T-helper 1 cell treated with Interleukin-12 subunit alpha and Interleukin-12 subunit beta and Interleukin-4 antibody, amounts not matched to agents 30 ng/mL and 1 ng/mL, for 36 hours (primary cell): ENCODE measurements around the gene COX7A1. TPM values are rescaled to one million over a fixed set of nuclear protein-coding genes. Genes with fewer than 3 reads are reported as not detected.
"Not testable (repeated sequence)": the region's sequence is repeated elsewhere in the genome, so short reads cannot be mapped to it uniquely, and the experiment has no call there.

Experiments
- intact Hi-C: fragments of 100-400 bp; cut with micrococcal nuclease; formaldehyde crosslinking; loops from one replicate; pipeline ENCODE4 v1.15.1; 2024
- total RNA-seq: library from RNA; stranded (reverse); gene quantifications from 2 replicates; pipeline ENCODE4 v1.2.3, GENCODE V29; 2022

Gene COX7A1
- total RNA-seq, 1 donor from 2014 or later, result not detected

DNA sequence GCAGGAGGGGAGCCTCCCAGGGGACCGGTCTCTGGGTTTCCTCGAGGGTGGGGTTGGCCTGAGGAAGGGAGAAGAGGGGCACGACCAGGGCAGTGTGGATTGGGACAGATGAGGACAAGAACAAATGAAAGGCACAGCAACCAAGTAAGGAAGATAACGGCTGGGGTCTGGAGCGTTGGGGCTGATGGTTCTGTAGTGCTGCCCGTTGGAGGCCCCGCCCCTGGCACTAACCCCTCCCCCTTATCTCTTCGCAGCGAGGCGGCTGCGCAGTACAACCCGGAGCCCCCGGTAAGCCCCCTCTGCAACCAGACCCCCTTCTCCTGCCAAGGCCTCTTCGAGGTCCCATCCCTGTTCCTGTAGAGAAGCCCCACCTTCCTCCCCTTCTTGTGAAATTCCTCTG is 10.2 kb downstream of the COX7A1 start:
- intact Hi-C loops, result loop anchor here (5.0 kb wide), 2 partner anchors 235 to 1325 kb away; partner anchors contain the start of genes ZFP14, ZNF569 and ZNF570

DNA sequence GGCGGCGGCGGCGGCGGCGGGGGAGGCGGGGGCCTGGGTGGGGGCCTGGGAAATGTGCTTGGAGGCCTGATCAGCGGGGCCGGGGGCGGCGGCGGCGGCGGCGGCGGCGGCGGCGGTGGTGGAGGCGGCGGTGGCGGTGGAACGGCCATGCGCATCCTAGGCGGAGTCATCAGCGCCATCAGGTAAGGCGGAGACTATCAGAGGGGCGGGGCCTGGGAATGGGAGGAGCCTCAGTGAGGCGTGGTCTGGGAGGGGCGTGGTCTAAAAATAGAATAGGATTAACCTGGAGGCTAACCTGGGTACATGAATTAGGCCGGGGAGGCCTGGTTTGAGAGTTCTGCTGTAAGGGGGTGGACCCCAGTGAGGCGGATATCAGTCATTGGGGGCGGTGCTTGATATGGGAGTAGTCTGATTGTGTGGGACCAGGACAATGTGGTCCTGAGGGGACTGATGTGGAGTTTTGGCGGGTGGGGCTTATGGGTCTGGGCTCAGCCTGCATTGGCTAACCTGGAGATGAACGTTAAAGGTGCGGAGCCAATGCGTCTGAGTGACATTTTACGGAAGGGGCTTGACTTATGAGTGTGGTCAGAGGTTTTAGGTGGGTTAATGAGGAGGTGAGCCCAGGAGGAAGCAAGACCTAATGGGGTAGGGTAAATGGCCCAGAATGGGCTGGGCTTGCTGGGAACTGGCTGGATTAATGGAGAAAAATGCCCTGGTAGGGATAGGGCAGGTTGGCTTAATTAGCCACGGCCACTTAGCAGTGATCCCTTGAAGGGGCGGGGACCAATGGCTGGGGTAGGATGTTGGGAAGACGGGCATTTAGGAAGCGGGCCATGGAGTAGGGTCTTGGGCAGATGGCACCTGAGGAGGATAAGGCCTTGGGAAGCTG is 11.0 kb downstream of the COX7A1 start:
- intact Hi-C loops, result loop anchor here (1.0 to 5.0 kb wide), 8 partner anchors 9 to 1326 kb away; partner anchors contain the start of genes TBCB, THAP8, WDR62 and ZFP14

DNA sequence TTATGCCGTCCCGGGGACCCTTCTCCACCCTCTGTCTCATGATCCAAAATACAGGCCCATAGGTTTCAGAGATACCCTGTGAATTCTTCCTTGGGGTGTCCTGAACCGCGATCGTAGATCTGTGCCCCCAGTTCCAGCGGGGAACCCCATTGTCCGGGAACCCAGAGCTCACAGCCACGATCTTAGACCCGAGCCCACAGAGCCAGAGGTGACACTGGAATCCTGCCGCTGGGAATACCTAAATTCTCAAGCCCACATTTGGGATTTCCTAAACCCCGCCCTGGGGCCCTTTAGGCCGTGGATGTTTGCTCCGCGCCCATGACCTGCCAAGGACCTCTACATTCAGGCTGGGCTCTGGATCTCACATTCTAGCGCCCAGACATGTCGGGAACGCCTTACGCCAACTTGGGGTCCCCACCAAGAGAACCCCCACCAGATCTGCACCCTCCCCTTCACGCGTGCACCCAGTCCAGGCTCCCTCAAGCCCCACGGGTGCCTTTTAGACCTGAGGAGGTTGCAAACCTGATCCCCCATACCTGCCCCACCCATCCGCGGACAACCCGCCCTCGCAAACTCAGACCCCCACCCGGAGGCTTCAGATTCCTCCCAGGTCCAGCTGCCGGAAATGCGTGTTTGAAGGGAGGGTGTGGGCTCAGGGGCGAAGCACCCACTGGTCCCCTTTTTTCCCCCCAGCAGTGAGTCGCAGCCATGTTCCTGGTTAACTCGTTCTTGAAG is 11.8 kb downstream of the COX7A1 start:
- intact Hi-C loops, result loop anchor here (1.0 to 5.0 kb wide), 8 partner anchors 8 to 1327 kb away; partner anchors contain the start of genes TBCB, THAP8, WDR62 and ZFP14

GRCh38 chr19:36139473-36140303 is 12.6 kb downstream of the COX7A1 start, which contains the start of gene CAPNS1:
CAPNS1 (plus strand) TSS chr19:36140066; CDS start chr19:36141012, 946 bp downstream.
- intact Hi-C loops, result loop anchor here (1.0 to 5.0 kb wide), 4 partner anchors 144 to 1328 kb away; partner anchors contain the start of genes SDHAF1, ZFP14, ZNF569 and ZNF570

DNA sequence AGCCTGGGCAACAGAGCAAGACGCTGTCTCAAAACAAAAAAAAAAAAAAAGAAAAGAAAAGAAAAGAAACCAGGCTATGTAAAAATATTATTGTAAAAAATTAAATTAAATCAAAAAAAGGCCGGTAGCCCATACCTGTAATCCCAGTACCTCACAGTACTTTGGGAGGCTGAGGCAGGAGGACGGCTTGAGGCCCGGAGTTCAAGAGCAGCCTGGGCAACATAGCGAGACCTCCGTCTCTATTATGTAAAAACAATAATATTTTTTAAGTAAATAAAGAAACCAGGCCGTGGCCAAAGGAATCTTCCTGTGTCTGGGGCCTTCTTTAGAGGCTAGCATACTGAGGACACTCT is 13.2 kb downstream of the COX7A1 start:
- intact Hi-C loops, result loop anchor here (1.0 kb wide), 2 partner anchors 144 to 208 kb away; partner anchors contain the start of gene SDHAF1

DNA sequence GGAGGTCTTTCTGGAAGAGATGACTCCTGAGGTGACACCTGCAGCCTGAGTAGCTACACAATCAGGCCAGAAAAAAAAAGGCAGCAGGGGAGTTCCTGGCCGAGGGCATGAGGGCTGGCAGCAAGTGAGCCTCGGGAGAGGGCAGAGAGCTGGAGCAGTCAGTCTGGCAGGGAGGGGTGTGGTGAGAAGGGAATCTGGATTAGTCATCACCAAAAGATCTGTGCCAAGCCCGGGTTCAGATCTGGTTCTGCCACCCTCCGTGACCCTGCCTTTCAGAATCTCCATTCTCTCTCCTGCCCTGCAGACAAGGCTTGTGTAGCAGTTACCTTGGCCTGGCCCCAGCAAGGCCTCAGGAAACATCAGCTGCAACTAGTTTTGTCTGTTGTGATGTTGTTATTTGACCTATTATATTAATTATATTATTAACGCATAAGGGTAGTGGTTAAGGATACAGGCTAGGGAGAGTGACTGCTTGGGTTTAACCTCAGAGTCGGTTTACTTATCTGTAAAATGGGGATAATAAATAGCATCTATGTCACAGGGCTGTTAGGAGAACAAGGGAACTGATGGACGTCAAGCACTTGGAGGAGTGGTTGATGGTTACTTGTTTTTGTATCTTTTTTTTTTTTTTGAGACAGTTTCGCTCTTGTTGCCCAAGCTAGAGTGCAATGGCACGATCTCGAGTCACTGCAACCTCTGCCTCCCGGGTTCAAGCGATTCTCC is 15.1 kb downstream of the COX7A1 start:
- intact Hi-C loops, result no loop called here

DNA sequence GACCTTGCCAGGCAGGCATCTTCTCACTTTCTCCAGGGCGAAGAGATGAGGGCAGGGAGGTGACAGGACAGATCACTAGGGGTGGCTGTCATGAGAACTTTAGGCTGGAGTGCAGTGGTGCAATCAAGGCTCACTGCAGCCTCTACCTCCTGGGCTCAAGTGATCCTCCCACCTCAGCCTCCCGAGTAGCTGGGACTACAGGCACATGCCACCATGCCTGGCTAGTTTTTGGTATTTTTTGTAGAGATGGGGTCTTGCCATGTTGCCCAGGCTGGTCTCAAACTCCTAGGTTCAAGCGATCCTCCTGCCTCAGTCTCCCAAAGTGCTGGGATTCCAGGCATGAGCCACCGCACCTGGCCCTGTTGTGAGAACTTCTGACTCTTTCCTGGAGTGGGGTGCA is 17.4 kb downstream of the COX7A1 start:
- intact Hi-C loops, result not testable (repeated sequence)

DNA sequence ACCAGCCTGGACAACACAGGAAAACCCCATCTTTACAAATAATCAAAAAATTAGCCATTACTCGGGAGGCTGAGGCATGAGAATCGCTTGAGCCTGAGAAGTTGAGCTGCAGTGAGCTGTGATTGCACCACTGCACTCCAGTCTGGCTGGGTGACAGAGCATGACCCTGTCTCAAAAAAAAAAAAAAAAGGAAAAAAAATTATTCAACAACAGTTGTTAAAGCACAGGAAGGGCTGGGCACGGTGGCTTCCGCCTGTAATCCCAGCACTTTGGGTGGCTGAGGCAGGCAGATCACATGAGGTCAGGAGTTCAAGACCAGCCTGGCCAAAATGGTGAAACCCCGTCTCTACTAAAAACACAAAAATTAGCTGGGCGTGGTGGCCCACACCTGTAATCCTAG is 21.0 kb downstream of the COX7A1 start:
- intact Hi-C loops, result not testable (repeated sequence)

DNA sequence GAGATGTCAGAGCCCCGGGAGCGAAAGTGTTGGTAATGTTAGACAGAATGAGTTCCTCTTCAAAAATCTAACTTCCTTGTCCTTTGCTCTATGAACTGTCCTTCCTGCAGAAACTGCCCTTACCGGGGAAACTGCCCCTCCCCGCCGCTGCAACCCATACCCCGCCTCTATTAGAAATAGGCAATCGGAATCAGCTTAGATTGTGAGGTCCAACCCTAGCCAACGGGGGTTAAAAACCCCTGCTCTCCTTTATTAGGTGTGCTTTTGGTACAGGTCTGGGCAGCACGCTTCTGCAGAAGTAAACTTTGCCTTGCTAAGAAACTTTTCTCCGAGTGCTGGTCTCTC is 23.9 kb downstream of the COX7A1 start:
- intact Hi-C loops, result loop anchor here (1.0 to 10.0 kb wide), 16 partner anchors 13 to 1779 kb away; partner anchors contain the start of genes SIPA1L3, ZFP14, ZFP30 and ZFP82

- intact Hi-C loops, result loop anchor here (5.0 to 10.0 kb wide), 12 partner anchors 292 to 1532 kb away; partner anchors contain the start of genes ZFP30, ZFP82, ZNF260 and ZNF383
These were observed 26.7 kb downstream of the COX7A1 start for GRCh38 chr19:36125557-36125956.

GRCh38 chr19:36121486-36122124 is 30.6 kb downstream of the COX7A1 start:
- intact Hi-C loops, result loop anchor here (10.0 kb wide), 1 partner anchor 1193 kb away; no protein-coding TSS in a partner anchor

DNA sequence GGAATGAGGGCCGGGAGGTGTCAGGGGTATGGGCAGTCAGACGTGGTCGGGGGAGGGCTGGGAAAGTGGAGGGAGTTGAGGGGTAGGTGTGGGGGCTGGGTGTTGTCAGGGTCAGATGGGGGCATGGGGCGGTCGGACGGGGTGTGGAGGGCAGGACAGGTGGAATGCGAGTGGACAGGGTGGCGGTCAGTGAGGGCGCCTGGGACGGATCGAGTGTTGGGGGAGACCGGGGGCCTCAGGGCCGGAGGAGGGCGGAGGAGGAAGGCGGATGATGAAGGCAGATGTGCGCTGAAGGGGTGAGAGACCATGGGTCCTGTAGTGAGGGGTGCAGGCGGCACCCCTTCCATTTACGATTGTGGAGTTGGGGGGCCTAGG is 31.3 kb downstream of the COX7A1 start:
- intact Hi-C loops, result loop anchor here (10.0 kb wide), 1 partner anchor 1194 kb away; no protein-coding TSS in a partner anchor

GRCh38 chr19:36120092-36120983 is 31.9 kb downstream of the COX7A1 start:
- intact Hi-C loops, result loop anchor here (10.0 kb wide), 1 partner anchor 1194 kb away; no protein-coding TSS in a partner anchor

GRCh38 chr19:36116344-36116637 is 36.0 kb downstream of the COX7A1 start:
- intact Hi-C loops, result loop anchor here (10.0 kb wide), 1 partner anchor 489 kb away; the partner anchor contains the start of gene ZNF382

DNA sequence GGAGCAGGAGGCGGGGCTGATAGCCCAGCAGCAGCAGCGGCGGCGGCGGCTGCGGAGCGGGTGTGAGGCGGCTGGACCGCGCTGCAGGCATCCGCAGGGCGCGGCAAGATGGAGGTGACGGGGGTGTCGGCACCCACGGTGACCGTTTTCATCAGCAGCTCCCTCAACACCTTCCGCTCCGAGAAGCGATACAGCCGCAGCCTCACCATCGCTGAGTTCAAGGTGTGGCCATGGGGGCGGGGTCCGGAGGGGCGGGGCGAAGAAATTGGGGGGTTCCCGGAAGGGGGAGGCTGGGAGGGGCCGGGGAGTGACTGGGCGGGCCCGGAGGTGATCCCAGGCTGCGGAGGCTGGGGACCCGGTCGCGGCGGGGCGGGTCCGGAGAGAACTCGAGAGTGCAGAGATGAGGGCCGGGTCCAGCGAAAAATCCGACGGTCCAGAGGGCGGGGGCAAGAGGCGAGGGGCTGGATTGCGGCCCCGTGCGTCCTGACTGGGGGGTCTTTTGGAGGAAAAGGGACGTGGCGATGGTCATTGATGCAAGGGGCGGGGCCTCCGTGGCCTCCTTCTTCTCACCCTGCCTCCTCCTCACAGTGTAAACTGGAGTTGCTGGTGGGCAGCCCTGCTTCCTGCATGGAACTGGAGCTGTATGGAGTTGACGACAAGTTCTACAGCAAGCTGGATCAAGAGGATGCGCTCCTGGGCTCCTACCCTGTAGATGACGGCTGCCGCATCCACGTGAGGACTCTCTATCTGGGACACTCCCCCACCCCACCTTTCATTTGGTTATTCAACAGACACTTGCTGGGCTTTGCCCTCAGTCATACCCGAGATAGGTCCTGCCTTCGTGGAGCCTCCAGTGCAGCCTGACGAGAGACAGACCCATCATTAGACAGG is 36.5 kb downstream of the COX7A1 start, which contains the start of gene TBCB:
Gene TBCB (plus strand): TSS at position 16 of the 891 bp plus-strand sequence. CDS start 93 bp downstream, at position 109.
- intact Hi-C loops, result loop anchor here (1.0 to 10.0 kb wide), 14 partner anchors 12 to 489 kb away; partner anchors contain the start of genes ARHGAP33, LIN37, PROSER3 and SDHAF1

DNA sequence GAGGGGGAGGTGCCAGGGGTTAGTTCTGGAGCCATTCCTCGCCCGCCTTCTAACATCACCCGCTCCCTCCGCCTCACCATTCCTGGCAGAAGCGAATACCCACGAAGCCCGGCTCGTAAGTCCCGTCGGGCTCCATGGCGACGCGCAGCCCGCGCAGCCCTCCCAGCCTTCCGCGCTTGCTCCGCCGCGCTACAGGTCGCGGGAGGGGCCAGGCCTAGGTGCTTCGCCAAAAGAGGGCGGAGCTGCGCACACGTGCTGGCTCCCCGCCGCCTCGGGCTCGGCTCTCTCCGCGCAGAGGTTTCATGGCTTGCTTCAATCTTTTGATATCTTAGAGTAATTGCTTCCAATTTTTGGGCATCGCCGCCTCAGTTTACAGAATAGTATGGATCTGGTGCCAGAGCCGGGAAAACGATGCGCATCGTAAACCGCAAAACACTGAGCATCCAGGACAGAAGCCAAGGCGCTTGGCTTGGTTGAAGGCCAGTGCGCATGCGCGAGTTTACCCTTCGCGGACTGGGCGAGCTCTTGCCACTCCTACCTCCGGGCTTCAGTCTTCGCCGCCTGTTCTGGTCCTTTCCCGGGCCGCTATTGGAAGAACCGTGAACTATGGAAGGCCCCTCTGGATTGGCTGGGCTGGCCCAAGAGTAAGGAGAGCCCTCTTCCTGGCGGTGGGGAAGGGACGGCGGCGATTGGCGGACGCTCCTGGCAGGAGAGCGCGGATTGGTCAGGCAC is 37.4 kb downstream of the COX7A1 start, which contains the start of gene POLR2I:
Gene POLR2I (minus strand): TSS at position 155 of the 732 bp plus-strand sequence. CDS start 19 bp downstream, at position 136.
- intact Hi-C loops, result loop anchor here (1.0 to 10.0 kb wide), 15 partner anchors 12 to 490 kb away; partner anchors contain the start of genes ALKBH6, ARHGAP33, LIN37 and PROSER3
